ENCODE measurements around the gene CIAO2A. TPM values are rescaled to one million over a fixed set of nuclear protein-coding genes. Genes with fewer than 3 reads are reported as not detected.
A peak's percentile ranks its signal among the peaks of the same experiment; 100 is the strongest.
"Not testable (repeated sequence)": the region's sequence is repeated elsewhere in the genome, so short reads cannot be mapped to it uniquely, and the experiment has no call there.

Gene CIAO2A
- total and polyA plus RNA-seq, 2 donors (not counting 3 experiments of a cell fraction or from before 2014, with no cell fraction given): 37.1 to 55.3 TPM

- Histone ChIP-seq H3K9ac (replicated peaks; ENCODE audit: extremely low read depth, insufficient read depth, low read length) (no peak overlapping the region), H3K4me2 (ENCODE audit: insufficient read depth, low read length) (no peak overlapping the region), H3K27ac (ENCODE audit: insufficient read depth, low read depth, low read length) (no peak overlapping the region), H4K20me1 (replicated peaks; ENCODE audit: control insufficient read depth, extremely low read depth, insufficient read depth, low read length) (no peaks in the 10 kb centered on the region), H3K4me3 (replicated peaks in 1 of 3; ENCODE audit: insufficient read depth in 1 of 3, low read depth in 1 of 3, low read length in 3 of 3) (no peak overlapping the region), H3K9me3 (replicated peaks; ENCODE audit: control insufficient read depth, insufficient read depth, low read length) (no peaks in the 10 kb centered on the region), H3K79me2 (ENCODE audit: control insufficient read depth, insufficient read depth, low read length) (peaks cover 4% of the 10 kb centered on the region), H3K9me1 (replicated peaks; ENCODE audit: control insufficient read depth, extremely low read depth, insufficient read depth, low read length) (no peaks in the 10 kb centered on the region), H2AFZ (ENCODE audit: low read depth, low read length) (no peak overlapping the region), H3K4me1 (ENCODE audit: control insufficient read depth, extremely low read depth, insufficient read depth, low read length) (no peaks in the 10 kb centered on the region), H3K27me3 (ENCODE audit: control insufficient read depth in 2 of 2, insufficient read depth in 2 of 2, low read length in 2 of 2) (no peaks in the 10 kb centered on the region), H3K36me3 (ENCODE audit: control insufficient read depth in 2 of 2, extremely low read depth in 1 of 2, insufficient read depth in 2 of 2, low read length in 2 of 2) (peaks cover 0 to 1% of the 10 kb centered on the region in 2 experiments)
- dilution Hi-C loops (cut with MboI; ENCODE audit: extremely low pct_ligation_motif_present, low sequenced_read_pairs) (no loop called here), intact Hi-C loops (cut with micrococcal nuclease) (no loop called here)
- POLR2A ChIA-PET: no interaction called here
- no TSS peak for BruUV-seq (replicated peaks)
- DNase-seq (ENCODE audit: low read depth, low spot score) (no peak), FAIRE-seq (no peak)
- TF ChIP-seq, protein P1, sequence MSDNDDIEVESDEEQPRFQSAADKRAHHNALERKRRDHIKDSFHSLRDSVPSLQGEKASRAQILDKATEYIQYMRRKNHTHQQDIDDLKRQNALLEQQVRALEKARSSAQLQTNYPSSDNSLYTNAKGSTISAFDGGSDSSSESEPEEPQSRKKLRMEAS (IDR thresholded peaks at IDR 0.05; ENCODE audit: insufficient read depth, insufficient read length): no peak
- no peak for TF ChIP-seq POLR2AphosphoS5 (IDR thresholded peaks at IDR 0.05; ENCODE audit: insufficient read depth, low read depth, low read length)
- no peak for TF ChIP-seq POLR2A (IDR thresholded peaks at IDR 0.05; ENCODE audit: low read depth, low read length)
- TF ChIP-seq GATA2 (IDR thresholded peaks at IDR 0.05; ENCODE audit: insufficient read depth, insufficient read length, low read depth, low read length): no peak
- no peak for TF ChIP-seq JUN (IDR thresholded peaks at IDR 0.05; ENCODE audit: borderline replicate concordance, insufficient read depth, insufficient read length, low read depth)
- TF ChIP-seq, protein P2, sequence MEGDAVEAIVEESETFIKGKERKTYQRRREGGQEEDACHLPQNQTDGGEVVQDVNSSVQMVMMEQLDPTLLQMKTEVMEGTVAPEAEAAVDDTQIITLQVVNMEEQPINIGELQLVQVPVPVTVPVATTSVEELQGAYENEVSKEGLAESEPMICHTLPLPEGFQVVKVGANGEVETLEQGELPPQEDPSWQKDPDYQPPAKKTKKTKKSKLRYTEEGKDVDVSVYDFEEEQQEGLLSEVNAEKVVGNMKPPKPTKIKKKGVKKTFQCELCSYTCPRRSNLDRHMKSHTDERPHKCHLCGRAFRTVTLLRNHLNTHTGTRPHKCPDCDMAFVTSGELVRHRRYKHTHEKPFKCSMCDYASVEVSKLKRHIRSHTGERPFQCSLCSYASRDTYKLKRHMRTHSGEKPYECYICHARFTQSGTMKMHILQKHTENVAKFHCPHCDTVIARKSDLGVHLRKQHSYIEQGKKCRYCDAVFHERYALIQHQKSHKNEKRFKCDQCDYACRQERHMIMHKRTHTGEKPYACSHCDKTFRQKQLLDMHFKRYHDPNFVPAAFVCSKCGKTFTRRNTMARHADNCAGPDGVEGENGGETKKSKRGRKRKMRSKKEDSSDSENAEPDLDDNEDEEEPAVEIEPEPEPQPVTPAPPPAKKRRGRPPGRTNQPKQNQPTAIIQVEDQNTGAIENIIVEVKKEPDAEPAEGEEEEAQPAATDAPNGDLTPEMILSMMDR (IDR thresholded peaks at IDR 0.05; ENCODE audit: extremely low read depth in 1 of 2, insufficient read depth in 1 of 2, low read depth in 1 of 2, low read length in 2 of 2): no peak
- no peak for TF ChIP-seq EZH2 (IDR thresholded peaks at IDR 0.05; ENCODE audit: borderline replicate concordance, low read depth, low read length, severe bottlenecking)
- TF ChIP-seq FOS (IDR thresholded peaks at IDR 0.05; ENCODE audit: borderline replicate concordance, insufficient read depth, low read length): no peak
- TF ChIP-seq MYC (IDR thresholded peaks at IDR 0.05; ENCODE audit: low read depth, low read length): no peak
- CTCF ChIA-PET: no interaction called here
Measured at GRCh38 chr15:64082757-64083156, 10.9 kb downstream of the CIAO2A start.

GRCh38 chr15:64073496-64073895, 20.1 kb downstream of the CIAO2A start:
- H3K4me1 ChIP-seq (ENCODE audit: control insufficient read depth, extremely low read depth, insufficient read depth, low read length): peaks cover 28% of the 10 kb centered on the region
- BruUV-seq (replicated peaks); H3K9ac ChIP-seq (replicated peaks; ENCODE audit: extremely low read depth, insufficient read depth, low read length); H3K9me1 ChIP-seq (replicated peaks; ENCODE audit: control insufficient read depth, extremely low read depth, insufficient read depth, low read length); H3K36me3 ChIP-seq (ENCODE audit: control insufficient read depth in 2 of 2, extremely low read depth in 1 of 2, insufficient read depth in 2 of 2, low read length in 2 of 2); dilution Hi-C loops (cut with MboI; ENCODE audit: extremely low pct_ligation_motif_present, low sequenced_read_pairs); intact Hi-C loops (cut with micrococcal nuclease); H3K9me3 ChIP-seq (replicated peaks; ENCODE audit: control insufficient read depth, insufficient read depth, low read length); H3K4me2 ChIP-seq (ENCODE audit: insufficient read depth, low read length); H3K79me2 ChIP-seq (ENCODE audit: control insufficient read depth, insufficient read depth, low read length); FAIRE-seq; H4K20me1 ChIP-seq (replicated peaks; ENCODE audit: control insufficient read depth, extremely low read depth, insufficient read depth, low read length); H3K4me3 ChIP-seq (replicated peaks in 1 of 3; ENCODE audit: insufficient read depth in 1 of 3, low read depth in 1 of 3, low read length in 3 of 3); H3K27me3 ChIP-seq (ENCODE audit: control insufficient read depth in 2 of 2, insufficient read depth in 2 of 2, low read length in 2 of 2); POLR2A ChIA-PET; H2AFZ ChIP-seq (ENCODE audit: low read depth, low read length): not testable (repeated sequence)
- CTCF ChIA-PET: interaction anchor here (2.9 kb wide), 1 partner anchor 321 kb away, joined by 20 read pairs; no protein-coding TSS in a partner anchor
- peak overlapping the region; percentile 40 for H3K27ac ChIP-seq (ENCODE audit: insufficient read depth, low read depth, low read length)
- peak; percentile 30 for DNase-seq (ENCODE audit: low read depth, low spot score)
